Fibroblast of gingiva (primary cell): ENCODE data around the gene FAM199X.
"Not testable (repeated sequence)": the region's sequence is repeated elsewhere in the genome, so short reads cannot be mapped to it uniquely, and the experiment has no call there.

Experiments
- DNase-seq: peaks from one replicate; pipeline ENCODE4 v3.0.0-alpha.2; 2011; ENCODE audit warnings: low read depth

FAM199X gene

DNA sequence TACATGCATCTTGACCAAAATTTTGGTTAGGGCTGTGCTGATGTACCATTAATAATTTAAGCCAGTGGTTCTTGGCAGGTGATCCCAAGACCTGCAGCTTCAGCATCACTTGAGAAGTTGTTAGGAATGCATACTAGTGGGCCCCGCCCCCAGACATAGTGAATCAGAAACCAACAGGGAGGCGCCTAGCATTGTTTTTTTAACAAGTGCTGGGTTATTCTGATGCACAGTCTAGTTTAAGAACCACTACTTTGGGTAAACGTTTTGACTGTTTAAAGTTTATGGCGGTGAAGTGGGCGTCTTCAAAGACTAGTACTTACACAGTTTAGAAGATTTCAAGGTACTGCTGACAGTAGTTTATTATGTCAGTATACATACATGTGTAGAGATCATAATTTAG, 23.6 kb downstream of the FAM199X start:
- no peak for DNase-seq

DNA sequence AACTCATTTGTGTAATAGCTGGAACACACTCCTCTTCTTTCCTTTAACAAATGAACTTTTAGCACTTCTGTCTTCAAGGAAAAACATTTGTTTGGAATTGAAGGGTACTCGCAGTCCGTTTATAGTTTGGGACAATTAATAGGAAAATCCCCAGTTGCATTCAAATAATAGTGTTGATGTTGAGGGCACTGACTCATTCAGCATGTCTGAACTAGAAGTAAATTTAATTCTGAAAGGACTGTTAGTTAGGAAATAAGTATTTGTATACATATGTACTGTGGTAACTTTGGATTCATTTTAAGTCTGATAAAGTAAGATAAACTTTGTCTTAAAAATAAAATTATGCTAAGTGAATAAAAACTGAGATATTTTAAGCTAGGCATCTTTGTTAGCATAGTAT, 27.2 kb downstream of the FAM199X start:
- no peak for DNase-seq

DNA sequence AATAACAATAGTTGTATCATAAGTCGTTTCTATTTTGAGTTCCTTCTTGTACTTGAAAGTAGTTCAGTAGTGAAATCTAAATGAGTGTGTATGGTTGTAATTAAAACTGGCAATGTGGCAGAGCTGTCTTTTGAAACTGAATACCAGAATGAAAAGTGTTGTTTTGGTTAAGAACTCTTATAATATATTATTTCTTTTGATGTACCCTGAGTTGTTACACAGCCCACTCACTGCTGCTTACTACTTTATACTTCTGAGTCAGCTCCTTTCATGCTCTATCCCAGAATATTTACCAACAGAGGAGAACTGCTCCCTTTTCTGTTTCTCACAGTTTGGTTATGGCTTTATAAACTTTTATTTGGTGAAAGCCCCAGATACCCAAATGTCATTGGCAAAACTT, 28.8 kb downstream of the FAM199X start:
- no peak for DNase-seq

DNA sequence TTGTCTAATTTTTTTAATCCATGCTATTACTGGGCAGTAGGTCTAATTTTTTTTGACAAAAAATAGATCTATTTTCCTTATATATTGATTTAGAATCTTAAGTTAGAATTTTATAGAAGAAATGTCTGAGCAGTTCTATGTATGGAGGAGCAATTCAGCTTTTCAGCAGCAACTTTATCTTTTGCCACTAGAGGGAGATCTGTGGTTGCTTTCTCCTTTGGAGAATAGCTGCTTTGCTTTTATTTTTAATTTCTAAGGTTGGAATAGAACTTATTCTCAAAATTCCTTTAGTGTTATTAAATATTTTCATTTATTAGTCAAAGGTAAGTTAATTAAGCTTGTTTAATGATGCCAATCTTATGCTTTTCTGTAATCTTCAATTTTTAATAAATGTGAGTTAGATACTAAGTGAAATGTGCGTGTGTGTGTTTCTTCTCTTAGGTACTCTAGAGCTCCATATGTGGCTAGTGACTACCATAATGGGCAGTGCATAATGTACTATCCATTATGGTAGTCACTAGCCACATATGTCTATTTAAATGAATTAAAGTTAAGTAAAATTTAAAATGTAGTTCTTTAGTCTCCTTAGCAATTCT, 29.3 kb downstream of the FAM199X start:
- peak; percentile 1 for DNase-seq

DNA sequence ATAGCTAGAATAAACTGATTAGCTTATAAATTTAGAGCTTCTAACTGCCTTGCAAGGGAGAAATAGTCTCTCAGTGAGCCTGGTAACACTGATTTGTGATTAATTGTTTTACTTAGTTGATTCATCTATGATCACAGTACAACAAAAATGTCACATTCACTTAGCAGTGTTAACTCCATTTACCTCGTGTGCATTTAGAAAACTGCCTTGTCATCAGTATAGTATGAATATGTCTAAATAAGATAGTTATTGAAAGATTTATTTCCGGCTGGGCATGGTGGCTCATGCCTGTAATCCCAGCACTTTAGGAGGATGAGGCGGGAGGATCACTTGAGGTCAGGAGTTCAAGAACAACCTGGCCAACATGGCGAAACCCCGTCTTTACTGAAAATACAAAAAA, 39.3 kb downstream of the FAM199X start:
- no peak for DNase-seq

DNA sequence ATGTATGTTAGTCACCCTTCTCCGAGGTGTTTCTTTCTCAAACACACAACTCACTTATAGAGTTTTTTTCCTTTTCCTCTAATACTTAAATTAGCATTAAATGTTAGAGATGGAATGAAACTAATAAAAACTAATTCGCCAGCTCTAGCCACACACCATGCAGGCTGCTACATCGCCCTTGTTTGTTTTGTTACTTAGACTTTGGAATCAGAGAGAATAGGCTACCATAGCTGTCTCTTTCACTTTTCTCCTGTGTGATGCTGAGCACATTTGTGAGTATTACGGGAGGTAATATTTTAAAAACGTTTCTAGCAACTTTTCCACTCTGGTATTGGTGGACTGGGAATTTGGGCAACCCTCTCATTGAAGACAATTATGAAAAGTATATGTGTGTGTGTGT, 44.9 kb downstream of the FAM199X start:
- DNase-seq = no peak

DNA sequence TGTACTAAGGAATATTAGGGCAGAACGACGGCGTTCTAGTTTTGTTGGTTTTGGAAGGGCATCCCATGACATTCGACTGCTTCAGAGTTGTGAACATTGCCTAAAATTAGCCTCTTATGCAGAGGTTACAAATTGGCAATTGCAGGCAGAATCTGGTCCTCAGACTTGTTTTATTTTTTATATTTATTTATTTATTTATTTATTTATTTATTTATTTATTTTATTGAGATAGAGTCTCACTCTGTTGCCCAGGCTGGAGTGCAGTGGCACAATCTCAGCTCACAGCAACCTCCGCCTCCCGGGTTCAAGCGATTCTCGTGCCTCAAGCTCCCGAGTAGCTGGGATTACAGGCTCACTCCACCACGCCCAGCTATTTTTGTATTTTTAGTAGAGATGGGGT, 63.8 kb downstream of the FAM199X start:
- not testable (repeated sequence) for DNase-seq
